NB4 (cell line): ENCODE measurements around the gene LTF.

Experiments used
- CTCF ChIP-seq: IDR thresholded peaks from one replicate; pipeline ENCODE4 v1.5.1; 2012; ENCODE audit warnings: low read depth, low read length
- POLR2A ChIP-seq: IDR thresholded peaks from 2 replicates; pipeline ENCODE4 v1.6.1; 2011; ENCODE audit warnings: mild to moderate bottlenecking; ENCODE audit not compliant: insufficient read length; ENCODE audit errors: extremely low read depth

GRCh38 chr3:46504789-46505188 is 40.1 kb upstream of the LTF start:
- TF ChIP-seq CTCF, result no peak
- TF ChIP-seq POLR2A, result no peak
